ENCODE measurements around the gene PRKAR1B.
A peak's percentile ranks its signal among the peaks of the same experiment; 100 is the strongest.

PRKAR1B gene

DNA sequence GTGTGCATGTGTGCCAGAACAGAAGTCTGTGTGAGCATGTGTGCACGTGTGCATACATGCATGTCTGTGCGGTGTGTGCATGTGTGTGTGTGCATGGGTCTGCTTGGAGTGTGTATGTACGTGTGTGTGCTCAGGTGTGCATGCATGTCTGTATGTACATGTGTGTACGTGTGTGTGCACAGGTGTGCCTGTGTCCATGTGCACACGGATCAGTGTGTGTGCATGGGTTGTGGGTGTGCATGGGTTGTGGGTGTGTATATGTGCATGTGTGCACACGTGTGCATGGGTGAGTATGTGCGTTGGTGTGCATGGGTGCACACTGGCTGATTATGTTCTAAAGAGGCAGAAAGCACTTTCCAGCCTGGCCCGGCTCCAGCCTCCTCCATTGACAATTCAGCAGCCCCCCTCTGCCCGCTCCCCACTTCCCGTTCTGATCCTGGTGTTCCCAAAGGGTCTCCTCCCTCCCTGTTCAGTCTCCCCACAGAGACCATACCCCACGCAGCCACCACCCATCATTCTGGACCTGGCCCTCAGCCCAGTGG lies 163.4 kb downstream of the PRKAR1B start:
- H3K27ac Mint-ChIP-seq = no peak overlapping the region
- no peaks in the 10 kb centered on the region for H3K36me3 Mint-ChIP-seq (ENCODE audit: low read depth)
- H3K4me1 Mint-ChIP-seq = peaks cover 30% of the 10 kb centered on the region
- no peak for DNase-seq
- H3K27me3 Mint-ChIP-seq (ENCODE audit: low read depth, poor library complexity) = peaks cover 3% of the 10 kb centered on the region
- H3K9me3 Mint-ChIP-seq = no peaks in the 10 kb centered on the region
- no peak overlapping the region for H3K4me3 Mint-ChIP-seq
- TF ChIP-seq, protein P1, sequence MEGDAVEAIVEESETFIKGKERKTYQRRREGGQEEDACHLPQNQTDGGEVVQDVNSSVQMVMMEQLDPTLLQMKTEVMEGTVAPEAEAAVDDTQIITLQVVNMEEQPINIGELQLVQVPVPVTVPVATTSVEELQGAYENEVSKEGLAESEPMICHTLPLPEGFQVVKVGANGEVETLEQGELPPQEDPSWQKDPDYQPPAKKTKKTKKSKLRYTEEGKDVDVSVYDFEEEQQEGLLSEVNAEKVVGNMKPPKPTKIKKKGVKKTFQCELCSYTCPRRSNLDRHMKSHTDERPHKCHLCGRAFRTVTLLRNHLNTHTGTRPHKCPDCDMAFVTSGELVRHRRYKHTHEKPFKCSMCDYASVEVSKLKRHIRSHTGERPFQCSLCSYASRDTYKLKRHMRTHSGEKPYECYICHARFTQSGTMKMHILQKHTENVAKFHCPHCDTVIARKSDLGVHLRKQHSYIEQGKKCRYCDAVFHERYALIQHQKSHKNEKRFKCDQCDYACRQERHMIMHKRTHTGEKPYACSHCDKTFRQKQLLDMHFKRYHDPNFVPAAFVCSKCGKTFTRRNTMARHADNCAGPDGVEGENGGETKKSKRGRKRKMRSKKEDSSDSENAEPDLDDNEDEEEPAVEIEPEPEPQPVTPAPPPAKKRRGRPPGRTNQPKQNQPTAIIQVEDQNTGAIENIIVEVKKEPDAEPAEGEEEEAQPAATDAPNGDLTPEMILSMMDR (IDR thresholded peaks at IDR 0.05) = no peak

DNA sequence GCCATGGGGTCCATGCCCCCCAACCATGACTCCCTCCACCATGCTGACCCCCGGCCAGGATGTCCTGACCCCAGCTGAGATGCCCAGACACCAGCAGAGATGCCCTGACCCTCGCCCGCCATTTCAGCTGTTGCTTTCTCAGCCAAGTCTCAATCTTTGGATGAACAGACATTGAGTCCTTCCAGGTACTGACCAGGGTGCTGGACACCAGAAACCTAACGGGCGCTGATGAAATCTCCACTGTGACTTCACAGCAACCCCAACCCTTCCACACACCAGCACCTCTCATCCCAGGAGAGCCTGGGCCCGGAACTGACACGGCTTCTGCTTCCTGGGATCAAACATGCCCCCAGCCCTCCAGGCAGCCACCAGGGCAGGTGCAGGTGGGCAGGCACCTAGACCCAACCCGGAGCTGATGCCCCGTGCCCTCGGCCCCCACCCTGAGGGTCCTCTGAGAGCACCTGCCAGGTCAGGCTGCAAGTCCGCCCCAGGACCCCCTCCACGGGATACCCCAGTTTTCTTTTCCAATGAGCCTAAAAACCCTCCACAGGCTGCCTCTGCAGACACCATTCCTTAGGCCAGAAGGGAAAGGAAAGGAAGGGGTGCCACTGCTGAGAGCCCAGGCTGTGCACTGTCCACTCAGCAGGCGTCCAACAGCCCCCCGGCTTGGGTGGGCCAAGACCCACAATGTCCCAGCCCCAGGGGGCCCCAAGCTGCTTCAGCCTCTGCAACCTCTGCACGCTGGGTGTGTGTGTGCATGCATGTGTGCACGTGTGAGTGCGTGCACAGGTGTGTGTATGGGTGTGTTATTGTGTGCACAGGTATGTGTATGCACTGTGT lies 164.1 kb downstream of the PRKAR1B start:
- Mint-ChIP-seq H3K27me3 (ENCODE audit: low read depth, poor library complexity) (peaks cover 3% of the 10 kb centered on the region), H3K4me1 (peaks cover 27% of the 10 kb centered on the region), H3K4me3 (no peak overlapping the region), H3K9me3 (no peaks in the 10 kb centered on the region), H3K36me3 (ENCODE audit: low read depth) (no peaks in the 10 kb centered on the region), H3K27ac (no peak overlapping the region)
- TF ChIP-seq, protein P1 (IDR thresholded peaks at IDR 0.05) = no peak
- no peak for DNase-seq

DNA sequence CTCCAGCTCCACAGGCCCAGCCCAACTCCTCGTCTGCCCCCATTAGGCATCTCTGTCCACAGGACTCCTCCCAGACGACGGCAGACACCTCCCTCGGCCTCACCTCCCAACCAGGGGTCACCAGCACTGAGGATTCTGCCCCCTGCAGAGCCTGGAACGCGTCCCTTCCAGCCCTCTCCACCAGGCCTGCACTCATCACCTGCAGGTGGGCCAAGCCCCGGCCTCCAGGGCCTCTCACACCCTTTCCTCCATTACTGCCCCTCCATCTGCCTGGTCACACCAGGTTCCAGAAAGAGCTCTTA lies 164.8 kb downstream of the PRKAR1B start:
- H3K27me3 Mint-ChIP-seq (ENCODE audit: low read depth, poor library complexity) = peaks cover 3% of the 10 kb centered on the region
- peaks cover 27% of the 10 kb centered on the region for H3K4me1 Mint-ChIP-seq
- H3K9me3 Mint-ChIP-seq = no peaks in the 10 kb centered on the region
- H3K36me3 Mint-ChIP-seq (ENCODE audit: low read depth) = no peaks in the 10 kb centered on the region
- DNase-seq = no peak
- H3K27ac Mint-ChIP-seq = peak overlapping the region; percentile 82
- H3K4me3 Mint-ChIP-seq = no peak overlapping the region
- TF ChIP-seq, protein P1 (IDR thresholded peaks at IDR 0.05) = no peak

DNA sequence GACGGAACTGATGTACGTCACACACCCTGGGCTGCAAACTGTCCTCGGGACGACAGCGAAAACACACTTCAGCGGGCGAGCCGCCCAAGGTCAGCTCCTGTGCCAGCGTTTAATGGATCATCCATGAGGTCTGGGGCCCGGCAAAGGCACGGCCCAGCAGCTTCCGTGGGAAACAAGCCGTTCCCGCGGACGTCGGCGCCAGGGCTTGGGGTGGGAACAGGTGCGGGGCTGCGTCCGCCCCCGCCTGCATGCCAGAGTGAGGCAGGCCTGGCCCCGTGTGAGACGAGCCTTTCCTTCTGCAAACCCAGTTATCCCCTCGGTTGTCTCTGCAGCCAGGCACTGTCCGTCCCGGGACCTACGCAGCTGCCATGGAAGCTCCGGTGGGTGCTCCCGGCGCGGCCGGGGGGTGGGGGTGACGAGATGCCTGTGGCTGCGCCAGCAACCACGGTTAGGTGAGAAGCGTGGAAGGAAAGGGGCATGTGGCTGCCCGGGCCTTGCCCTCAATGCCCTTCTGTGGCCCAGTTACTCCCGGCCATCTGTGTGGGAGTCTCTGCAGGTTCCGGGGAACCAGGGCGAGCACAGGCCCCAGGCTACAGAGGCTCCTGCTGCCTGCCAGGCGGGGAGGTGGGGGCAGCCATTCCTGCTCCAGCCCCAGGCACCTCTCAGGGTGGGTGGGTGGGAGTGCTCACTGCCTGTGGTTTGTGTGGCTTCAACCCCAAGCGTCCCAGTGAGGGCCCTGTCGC lies 165.3 kb downstream of the PRKAR1B start:
- Mint-ChIP-seq H3K27ac (peak overlapping the region; percentile 71), H3K4me1 (peaks cover 27% of the 10 kb centered on the region), H3K36me3 (ENCODE audit: low read depth) (no peaks in the 10 kb centered on the region)

DNA sequence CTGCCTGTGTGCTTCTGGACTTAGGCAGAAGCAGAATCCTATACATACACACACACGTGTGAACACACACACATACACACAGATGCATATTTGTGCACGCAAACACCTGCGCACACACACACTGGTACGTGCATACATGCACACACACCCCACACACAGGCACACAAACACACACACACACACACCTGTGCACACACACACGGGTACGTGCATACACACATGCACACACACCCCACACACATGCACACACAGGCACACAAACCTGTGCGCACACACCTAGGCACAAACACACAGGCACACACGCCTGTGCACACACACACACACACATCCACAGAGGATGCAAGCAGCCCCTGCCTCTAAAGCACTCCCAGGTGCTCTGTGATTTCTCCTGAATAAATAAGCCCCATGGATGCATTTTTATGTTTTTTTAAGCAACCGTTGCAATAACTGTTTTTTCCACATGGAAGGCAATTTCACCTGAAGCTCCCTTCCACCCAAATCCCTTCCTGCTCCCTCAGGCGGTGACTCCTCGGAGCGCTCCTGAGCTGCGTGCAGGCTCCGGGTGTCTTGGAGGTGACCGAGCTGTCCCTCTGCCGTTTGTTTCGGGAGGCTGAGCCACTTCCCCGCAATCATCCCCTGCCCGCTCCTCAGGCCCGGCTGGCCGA lies 166.0 kb downstream of the PRKAR1B start:
- Mint-ChIP-seq H3K4me1 (peaks cover 27% of the 10 kb centered on the region), H3K9me3 (no peaks in the 10 kb centered on the region), H3K27ac (peak overlapping the region; percentile 71), H3K4me3 (peak overlapping the region; percentile 50), H3K36me3 (ENCODE audit: low read depth) (no peaks in the 10 kb centered on the region), H3K27me3 (ENCODE audit: low read depth, poor library complexity) (peaks cover 3% of the 10 kb centered on the region)
- DNase-seq = no peak
- TF ChIP-seq, protein P1 (IDR thresholded peaks at IDR 0.05) = no peak

More for the DNA sequence above, 165.3 kb downstream of the PRKAR1B start:
- H3K9me3 Mint-ChIP-seq = no peaks in the 10 kb centered on the region
- H3K4me3 Mint-ChIP-seq = peak overlapping the region; percentile 50
- DNase-seq = peak; percentile 55
- H3K27me3 Mint-ChIP-seq (ENCODE audit: low read depth, poor library complexity) = peaks cover 3% of the 10 kb centered on the region
- TF ChIP-seq, protein P1 (IDR thresholded peaks at IDR 0.05) = no peak
